Left ventricle myocardium inferior (tissue), 1 donor: ENCODE results near the gene EGFL7. TPM values are rescaled to one million over a fixed set of nuclear protein-coding genes. Genes with fewer than 3 reads are reported as not detected.

Experiments
- DNase-seq: peaks from one replicate; pipeline ENCODE4 v3.0.0-alpha.2; 2020
- H3K27ac ChIP-seq: fragments of 200-600 bp; replicated peaks from 2 replicates; pipeline ENCODE4 v1.8.0; 2021
- H3K27me3 ChIP-seq: fragments of 200-600 bp; 2 replicates; pipeline ENCODE4 v1.8.0; 2021; ENCODE audit warnings: low read depth
- H3K36me3 ChIP-seq: fragments of 200-600 bp; 2 replicates; pipeline ENCODE4 v1.8.0; 2021
- H3K4me1 ChIP-seq: fragments of 200-600 bp; 2 replicates; pipeline ENCODE4 v1.8.0; 2021
- H3K4me3 ChIP-seq: fragments of 200-600 bp; 2 replicates; pipeline ENCODE4 v1.8.0; 2021; ENCODE audit warnings: mild to moderate bottlenecking, moderate library complexity
- H3K9me3 ChIP-seq: fragments of 200-600 bp; replicated peaks from 2 replicates; pipeline ENCODE4 v1.8.0; 2021
- CTCF ChIP-seq: fragments of 200-600 bp; IDR thresholded peaks from 2 replicates; pipeline ENCODE4 v1.8.0; 2021; ENCODE audit warnings: antibody characterized with exemption, mild to moderate bottlenecking, borderline replicate concordance
- intact Hi-C: fragments of 100-400 bp; cut with micrococcal nuclease; formaldehyde crosslinking; loops from one replicate; pipeline ENCODE4 v1.11.0; 2022
- total RNA-seq: library from RNA; stranded (reverse); fragmentation: NEBNext Ultra II Directional; extraction: Animal tissue kit (Norgen Biotek cat#: 25700); gene quantifications from one replicate; pipeline ENCODE4 v1.2.1, GENCODE V29; 2021
- donor health status: DM: no; HTN: yes; CAD: no; lungs with severe emphysema.

Gene EGFL7
- total RNA-seq, 1 donor from 2014 or later, result 81.5 TPM

GRCh38 chr9:136658849-136659535, 3.7 kb upstream of the EGFL7 start:
- no peak for DNase-seq
- intact Hi-C loops, result no loop called here

GRCh38 chr9:136659861-136660784, 2.6 kb upstream of the EGFL7 start:
- H3K9me3 ChIP-seq, result no peaks in the 10 kb centered on the region
- peaks cover 14% of the 10 kb centered on the region for H3K36me3 ChIP-seq
- H3K27ac ChIP-seq, result peak overlapping the region; percentile 92
- DNase-seq, result peak; percentile 14
- peak overlapping the region; percentile 81 for H3K4me3 ChIP-seq
- peaks cover 37% of the 10 kb centered on the region for H3K27me3 ChIP-seq
- intact Hi-C loops, result no loop called here
- no peak for TF ChIP-seq CTCF
- H3K4me1 ChIP-seq, result peaks cover 42% of the 10 kb centered on the region

More at GRCh38 chr9:136658849-136659535, 3.7 kb upstream of the EGFL7 start:
- Histone ChIP-seq H3K9me3 (no peaks in the 10 kb centered on the region), H3K36me3 (peaks cover 2% of the 10 kb centered on the region), H3K27ac (peak overlapping the region; percentile 92), H3K4me1 (peaks cover 42% of the 10 kb centered on the region), H3K4me3 (peak overlapping the region; percentile 81), H3K27me3 (peaks cover 35% of the 10 kb centered on the region)
- TF ChIP-seq CTCF, result no peak

- no peaks in the 10 kb centered on the region for H3K9me3 ChIP-seq
- H3K27me3 ChIP-seq, result peaks cover 39% of the 10 kb centered on the region
- H3K27ac ChIP-seq, result peak overlapping the region; percentile 92
- intact Hi-C loops, result no loop called here
- no peak for TF ChIP-seq CTCF
- H3K4me1 ChIP-seq, result peaks cover 38% of the 10 kb centered on the region
- peaks cover 16% of the 10 kb centered on the region for H3K36me3 ChIP-seq
- DNase-seq, result no peak
- peak overlapping the region; percentile 81 for H3K4me3 ChIP-seq
These were observed 1.7 kb upstream of the EGFL7 start for GRCh38 chr9:136660971-136661550.

GRCh38 chr9:136661641-136662325, 933 bp upstream of the EGFL7 start:
- intact Hi-C loops, result no loop called here
- Histone ChIP-seq H3K27me3 (peaks cover 35% of the 10 kb centered on the region), H3K4me1 (peaks cover 40% of the 10 kb centered on the region), H3K4me3 (peak overlapping the region; percentile 81), H3K36me3 (peaks cover 19% of the 10 kb centered on the region), H3K27ac (peak overlapping the region; percentile 92), H3K9me3 (no peaks in the 10 kb centered on the region)
- TF ChIP-seq CTCF, result no peak
- no peak for DNase-seq

- no peak for DNase-seq
- intact Hi-C loops, result no loop called here
- no peaks in the 10 kb centered on the region for H3K9me3 ChIP-seq
These were observed 425 bp upstream of the EGFL7 start for GRCh38 chr9:136662326-136662655.

More at GRCh38 chr9:136662326-136662655, 425 bp upstream of the EGFL7 start:
- Histone ChIP-seq H3K27me3 (peaks cover 30% of the 10 kb centered on the region), H3K27ac (peak overlapping the region; percentile 92), H3K4me3 (peak overlapping the region; percentile 81), H3K36me3 (peaks cover 24% of the 10 kb centered on the region), H3K4me1 (peaks cover 41% of the 10 kb centered on the region)
- no peak for TF ChIP-seq CTCF
